PC-3 (cell line): ENCODE results near the gene CHMP5.

ENCODE experiments used
- EZH2 ChIP-seq: fragments of 300-600 bp; sonication (generic); IDR thresholded peaks from one replicate; pipeline ENCODE4 v1.6.1; 2017; ENCODE audit warnings: antibody characterized with exemption, mild to moderate bottlenecking, low read length; ENCODE audit not compliant: unreplicated experiment
- EZH2phosphoT487 ChIP-seq: fragments of 300-600 bp; sonication (generic); IDR thresholded peaks from 2 replicates; pipeline ENCODE4 v1.6.1; 2018; ENCODE audit warnings: mild to moderate bottlenecking, antibody characterized with exemption, low read length, borderline replicate concordance
- TF ChIP-seq, protein P1 (sequence below): fragments of 300-600 bp; sonication (generic); conservative IDR thresholded peaks from 2 replicates; pipeline ENCODE4 v1.5.1; 2017; ENCODE audit warnings: antibody characterized with exemption, low read depth, mild to moderate bottlenecking, low read length

DNA sequence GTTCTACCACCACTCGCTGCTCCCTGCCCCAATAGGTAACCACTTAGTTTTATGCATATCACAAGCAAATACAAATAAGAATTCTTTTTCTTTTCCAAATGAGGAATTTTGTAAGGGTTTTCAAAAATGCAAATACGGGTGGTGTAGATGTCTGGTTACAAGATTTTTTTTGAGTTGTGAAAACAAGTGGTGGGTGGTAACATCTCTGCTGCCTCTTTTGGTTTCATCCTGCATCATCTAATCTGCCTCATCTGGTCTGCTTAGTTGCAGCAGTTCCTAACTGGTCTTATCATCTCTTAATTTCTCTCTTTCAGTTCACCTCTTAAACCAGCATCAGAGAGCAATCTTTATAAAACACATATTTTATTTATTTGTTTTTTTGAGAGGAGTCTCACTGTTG, 30.7 kb downstream of the CHMP5 start:
- TF ChIP-seq, protein P1, sequence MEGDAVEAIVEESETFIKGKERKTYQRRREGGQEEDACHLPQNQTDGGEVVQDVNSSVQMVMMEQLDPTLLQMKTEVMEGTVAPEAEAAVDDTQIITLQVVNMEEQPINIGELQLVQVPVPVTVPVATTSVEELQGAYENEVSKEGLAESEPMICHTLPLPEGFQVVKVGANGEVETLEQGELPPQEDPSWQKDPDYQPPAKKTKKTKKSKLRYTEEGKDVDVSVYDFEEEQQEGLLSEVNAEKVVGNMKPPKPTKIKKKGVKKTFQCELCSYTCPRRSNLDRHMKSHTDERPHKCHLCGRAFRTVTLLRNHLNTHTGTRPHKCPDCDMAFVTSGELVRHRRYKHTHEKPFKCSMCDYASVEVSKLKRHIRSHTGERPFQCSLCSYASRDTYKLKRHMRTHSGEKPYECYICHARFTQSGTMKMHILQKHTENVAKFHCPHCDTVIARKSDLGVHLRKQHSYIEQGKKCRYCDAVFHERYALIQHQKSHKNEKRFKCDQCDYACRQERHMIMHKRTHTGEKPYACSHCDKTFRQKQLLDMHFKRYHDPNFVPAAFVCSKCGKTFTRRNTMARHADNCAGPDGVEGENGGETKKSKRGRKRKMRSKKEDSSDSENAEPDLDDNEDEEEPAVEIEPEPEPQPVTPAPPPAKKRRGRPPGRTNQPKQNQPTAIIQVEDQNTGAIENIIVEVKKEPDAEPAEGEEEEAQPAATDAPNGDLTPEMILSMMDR: no peak
- TF ChIP-seq EZH2phosphoT487 (no peak), EZH2 (no peak)
